Progenitor cell of endocrine pancreas (in vitro differentiated cells): ENCODE measurements around the gene SCUBE3. TPM values are rescaled to one million over a fixed set of nuclear protein-coding genes. Genes with fewer than 3 reads are reported as not detected.

Experiments used
- DNase-seq: peaks from one replicate; pipeline ENCODE4 v3.0.0; 2021; ENCODE audit warnings: low spot score; ENCODE audit not compliant: unreplicated experiment
- H3K27ac Mint-ChIP-seq: 2 replicates; pipeline ENCODE4 v1.8.0; 2021; ENCODE audit warnings: mild to moderate bottlenecking, moderate library complexity, mixed read lengths
- H3K27me3 Mint-ChIP-seq: 2 replicates; pipeline ENCODE4 v1.8.0; 2021; ENCODE audit warnings: mixed read lengths
- H3K36me3 Mint-ChIP-seq: 2 replicates; pipeline ENCODE4 v1.8.0; 2022; ENCODE audit warnings: mixed read lengths; ENCODE audit not compliant: insufficient read depth
- H3K4me1 Mint-ChIP-seq: 2 replicates; pipeline ENCODE4 v1.8.0; 2021; ENCODE audit warnings: low read depth, mixed read lengths
- H3K4me3 Mint-ChIP-seq: 2 replicates; pipeline ENCODE4 v1.8.0; 2021; ENCODE audit warnings: low read depth, mild to moderate bottlenecking, moderate library complexity, mixed read lengths
- H3K9me3 Mint-ChIP-seq: 2 replicates; pipeline ENCODE4 v1.8.0; 2021; ENCODE audit warnings: low read depth, mixed read lengths
- CTCF ChIP-seq: fragments of 200-600 bp; sonication (generic); IDR thresholded peaks from one replicate; pipeline ENCODE4 v1.5.0; 2021; ENCODE audit warnings: antibody characterized with exemption, mild to moderate bottlenecking; ENCODE audit not compliant: unreplicated experiment
- total RNA-seq: library from RNA; stranded (reverse); gene quantifications from 2 replicates; pipeline ENCODE4 v1.2.1, GENCODE V29; 2021

SCUBE3 gene
- total RNA-seq, 1 donor from 2014 or later = 31.1 TPM

GRCh38 chr6:35181308-35181932 lies 32.3 kb upstream of the SCUBE3 start:
- no peak overlapping the region for H3K4me3 Mint-ChIP-seq
- H3K4me1 Mint-ChIP-seq = peaks cover 10% of the 10 kb centered on the region
- DNase-seq = no peak
- no peaks in the 10 kb centered on the region for H3K36me3 Mint-ChIP-seq
- no peak for TF ChIP-seq CTCF
- H3K9me3 Mint-ChIP-seq = no peaks in the 10 kb centered on the region
- peaks cover 35% of the 10 kb centered on the region for H3K27me3 Mint-ChIP-seq
- H3K27ac Mint-ChIP-seq = no peak overlapping the region

DNA sequence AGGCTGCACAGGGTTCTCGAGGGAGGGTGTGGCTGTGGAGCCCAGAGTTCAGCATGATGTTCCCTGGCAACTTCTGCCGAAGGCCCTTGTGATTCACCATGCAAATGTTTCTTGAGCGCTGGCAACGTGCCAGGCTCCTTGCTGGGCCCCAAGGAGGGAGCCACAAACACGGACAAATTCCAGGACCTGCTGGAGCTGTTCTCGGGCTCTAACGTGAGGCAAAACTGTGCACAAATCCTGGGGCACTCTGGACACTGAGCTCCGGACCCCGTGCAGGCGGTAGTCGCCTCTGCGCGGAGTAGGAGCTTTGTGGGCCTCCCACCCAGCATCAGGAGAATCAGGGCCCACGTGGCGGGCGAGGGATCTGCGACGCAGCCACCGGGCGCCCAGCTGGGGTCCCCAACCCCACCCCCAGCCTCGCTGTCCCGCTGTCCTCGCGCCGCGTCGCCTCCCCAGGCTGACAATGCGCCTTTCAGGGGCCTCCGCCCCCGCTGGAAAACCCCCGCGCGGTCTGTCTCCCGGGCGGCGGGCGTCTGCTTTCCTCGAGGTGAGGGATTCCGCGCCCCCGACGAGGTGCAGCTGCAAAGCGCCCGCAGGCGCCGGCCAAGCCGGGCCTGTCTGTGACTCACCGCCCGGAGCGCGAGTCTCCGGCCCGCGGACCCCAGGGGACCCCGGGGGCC lies 31.7 kb upstream of the SCUBE3 start:
- H3K27me3 Mint-ChIP-seq = peaks cover 35% of the 10 kb centered on the region
- no peak overlapping the region for H3K4me3 Mint-ChIP-seq
- no peaks in the 10 kb centered on the region for H3K36me3 Mint-ChIP-seq
- no peak for TF ChIP-seq CTCF
- peaks cover 10% of the 10 kb centered on the region for H3K4me1 Mint-ChIP-seq
- H3K27ac Mint-ChIP-seq = no peak overlapping the region
- no peak for DNase-seq
- no peaks in the 10 kb centered on the region for H3K9me3 Mint-ChIP-seq

DNA sequence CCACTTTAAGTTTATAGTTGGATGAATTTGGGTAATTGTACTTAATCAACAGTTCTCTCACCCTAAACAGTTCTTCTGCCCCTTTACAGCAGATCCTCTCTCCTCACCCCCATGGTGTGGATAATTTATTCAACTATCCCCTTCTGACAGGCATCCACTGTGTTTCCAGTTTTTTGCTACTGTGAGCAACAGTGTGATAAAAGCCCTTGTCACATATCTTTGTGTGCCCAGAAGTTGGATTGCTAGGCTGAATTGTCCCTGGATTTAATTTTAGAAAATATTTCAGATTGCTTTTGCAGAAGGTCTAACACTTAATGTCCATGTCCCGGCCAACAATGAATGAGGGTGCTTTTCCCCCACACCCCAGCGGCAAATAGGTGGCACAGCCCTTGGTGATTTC lies 30.5 kb upstream of the SCUBE3 start:
- no peaks in the 10 kb centered on the region for H3K9me3 Mint-ChIP-seq
- H3K27me3 Mint-ChIP-seq = peaks cover 31% of the 10 kb centered on the region
- H3K4me1 Mint-ChIP-seq = peaks cover 10% of the 10 kb centered on the region
- H3K4me3 Mint-ChIP-seq = no peak overlapping the region
- H3K36me3 Mint-ChIP-seq = no peaks in the 10 kb centered on the region
- H3K27ac Mint-ChIP-seq = no peak overlapping the region
- TF ChIP-seq CTCF = no peak
- no peak for DNase-seq

- no peaks in the 10 kb centered on the region for H3K9me3 Mint-ChIP-seq
- no peak overlapping the region for H3K4me3 Mint-ChIP-seq
- no peak overlapping the region for H3K27ac Mint-ChIP-seq
- DNase-seq = no peak
- H3K4me1 Mint-ChIP-seq = peaks cover 8% of the 10 kb centered on the region
- peaks cover 27% of the 10 kb centered on the region for H3K27me3 Mint-ChIP-seq
- TF ChIP-seq CTCF = no peak
- no peaks in the 10 kb centered on the region for H3K36me3 Mint-ChIP-seq
Measured at GRCh38 chr6:35183935-35184334, 29.8 kb upstream of the SCUBE3 start.

DNA sequence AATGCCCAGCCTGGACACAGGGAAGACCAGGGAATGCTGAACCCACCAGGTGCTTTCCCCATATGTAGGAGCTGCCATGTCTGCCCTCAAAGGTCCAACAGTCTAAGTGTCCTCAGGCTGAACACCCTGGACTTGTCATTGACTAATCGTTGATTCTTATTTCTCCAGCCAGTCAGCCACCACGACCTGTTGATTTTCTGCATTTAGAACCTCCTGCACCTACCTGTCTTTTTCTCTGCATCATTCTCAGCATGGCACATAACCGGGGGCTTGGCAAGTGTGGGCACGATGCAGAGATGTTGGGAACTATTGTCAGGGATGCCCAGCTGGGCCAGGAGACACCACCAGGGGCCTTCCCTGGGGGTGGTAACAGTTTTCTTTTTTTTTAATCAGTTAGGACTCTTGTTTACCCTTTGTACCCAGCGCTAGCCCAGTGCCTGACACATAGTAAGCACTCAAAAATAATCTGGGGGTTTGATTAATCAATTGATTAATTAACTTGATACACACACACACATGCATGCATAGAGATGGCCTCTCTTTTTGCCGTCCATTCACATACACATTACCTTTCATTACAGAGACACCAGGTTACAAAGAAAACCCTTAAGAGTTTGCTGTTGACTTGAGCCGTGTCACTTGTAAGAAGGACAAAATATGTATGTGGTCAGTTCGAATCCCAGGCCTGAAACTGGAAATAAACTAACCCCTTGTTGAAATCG lies 29.0 kb upstream of the SCUBE3 start:
- TF ChIP-seq CTCF = no peak
- Mint-ChIP-seq H3K27me3 (peaks cover 30% of the 10 kb centered on the region), H3K9me3 (no peaks in the 10 kb centered on the region), H3K4me1 (peaks cover 5% of the 10 kb centered on the region), H3K36me3 (no peaks in the 10 kb centered on the region), H3K4me3 (no peak overlapping the region), H3K27ac (peak overlapping the region; percentile 63)
- DNase-seq = no peak
